Activated B cell treated with CpG ODN at 0.5 μM for 24 hours (primary cell): ENCODE data around the gene TBXAS1. TPM values are rescaled to one million over a fixed set of nuclear protein-coding genes. Genes with fewer than 3 reads are reported as not detected.
"Not testable (repeated sequence)": the region's sequence is repeated elsewhere in the genome, so short reads cannot be mapped to it uniquely, and the experiment has no call there.

Experiments
- ATAC-seq: fragments of 200-7000 bp; cut with Tn5 transposase; one replicate; pipeline ENCODE4 v1.10.0; 2021; ENCODE audit warnings: low read depth, mild to moderate bottlenecking, moderate library complexity
- CTCF ChIA-PET: fragments of 350-600 bp; sonication (Branson Sonifier 250); formaldehyde crosslinking; loops from one replicate; lab custom pipeline; 2021; ENCODE audit warnings: antibody characterized with exemption; lab: Charles Lee
- POLR2A ChIA-PET: fragments of 350-600 bp; sonication (Branson Sonifier 250); formaldehyde crosslinking; loops from one replicate; lab custom pipeline; 2021; ENCODE audit warnings: antibody characterized with exemption; lab: Charles Lee
- DNase-seq: peaks from one replicate; pipeline ENCODE4 v3.0.0; 2022
- H3K27ac Mint-ChIP-seq: one replicate; pipeline ENCODE4 v1.8.0; 2020; ENCODE audit warnings: mixed read lengths
- H3K27me3 Mint-ChIP-seq: one replicate; pipeline ENCODE4 v1.8.0; 2021; ENCODE audit warnings: mixed read lengths
- H3K36me3 Mint-ChIP-seq: one replicate; pipeline ENCODE4 v1.8.0; 2021; ENCODE audit warnings: low read depth, mixed read lengths
- H3K4me1 Mint-ChIP-seq: one replicate; pipeline ENCODE4 v1.8.0; 2021; ENCODE audit warnings: mixed read lengths
- H3K4me3 Mint-ChIP-seq: one replicate; pipeline ENCODE4 v1.8.0; 2020; ENCODE audit warnings: mild to moderate bottlenecking, mixed read lengths
- H3K9me3 Mint-ChIP-seq: one replicate; pipeline ENCODE4 v1.8.0; 2020; ENCODE audit warnings: mixed read lengths
- intact Hi-C: fragments of 100-400 bp; cut with micrococcal nuclease; formaldehyde crosslinking; loops from one replicate; pipeline ENCODE4 v1.15.1; 2024
- total RNA-seq: library from RNA; stranded (reverse); gene quantifications from 2 replicates; pipeline ENCODE4 v1.2.3, GENCODE V29; 2022
- TF ChIP-seq, protein P1 (sequence below): fragments of 200-600 bp; IDR thresholded peaks from one replicate; pipeline ENCODE4 v1.8.0; 2022; ENCODE audit warnings: antibody characterized with exemption, mild to moderate bottlenecking

TBXAS1 gene
- total RNA-seq, 1 donor from 2014 or later: 3.8 TPM

DNA sequence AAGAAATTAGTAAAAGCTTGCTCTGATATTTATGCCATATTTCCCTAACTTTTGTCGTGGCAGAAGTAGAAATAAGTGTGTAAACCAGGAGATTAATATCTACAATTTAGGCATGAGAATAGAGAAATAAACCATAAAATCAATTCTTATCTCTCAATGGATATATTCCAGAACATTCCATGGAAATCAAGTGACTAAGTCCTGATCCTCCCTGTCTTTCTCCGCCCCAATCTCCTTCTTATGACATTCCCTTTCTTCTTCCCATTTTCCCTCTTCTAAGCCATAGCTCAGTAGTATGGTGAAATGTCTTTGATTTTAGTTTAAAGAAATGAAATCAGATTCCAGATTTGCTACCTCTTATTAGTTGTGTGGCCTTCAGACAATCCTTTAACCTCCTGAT, 88.8 kb downstream of the TBXAS1 start:
- ATAC-seq: no peak
- Mint-ChIP-seq H3K36me3 (no peaks in the 10 kb centered on the region), H3K27me3 (no peaks in the 10 kb centered on the region), H3K4me3 (no peak overlapping the region), H3K27ac (peak overlapping the region; percentile 10), H3K9me3 (no peaks in the 10 kb centered on the region), H3K4me1 (peaks cover 26% of the 10 kb centered on the region)
- ChIA-PET POLR2A (no interaction called here), CTCF (interaction anchor here (0.8 to 1.3 kb wide), 2 partner anchors 17 to 23 kb away, joined by 3 read pairs; no protein-coding TSS in a partner anchor)
- no peak for DNase-seq
- TF ChIP-seq, protein P1, sequence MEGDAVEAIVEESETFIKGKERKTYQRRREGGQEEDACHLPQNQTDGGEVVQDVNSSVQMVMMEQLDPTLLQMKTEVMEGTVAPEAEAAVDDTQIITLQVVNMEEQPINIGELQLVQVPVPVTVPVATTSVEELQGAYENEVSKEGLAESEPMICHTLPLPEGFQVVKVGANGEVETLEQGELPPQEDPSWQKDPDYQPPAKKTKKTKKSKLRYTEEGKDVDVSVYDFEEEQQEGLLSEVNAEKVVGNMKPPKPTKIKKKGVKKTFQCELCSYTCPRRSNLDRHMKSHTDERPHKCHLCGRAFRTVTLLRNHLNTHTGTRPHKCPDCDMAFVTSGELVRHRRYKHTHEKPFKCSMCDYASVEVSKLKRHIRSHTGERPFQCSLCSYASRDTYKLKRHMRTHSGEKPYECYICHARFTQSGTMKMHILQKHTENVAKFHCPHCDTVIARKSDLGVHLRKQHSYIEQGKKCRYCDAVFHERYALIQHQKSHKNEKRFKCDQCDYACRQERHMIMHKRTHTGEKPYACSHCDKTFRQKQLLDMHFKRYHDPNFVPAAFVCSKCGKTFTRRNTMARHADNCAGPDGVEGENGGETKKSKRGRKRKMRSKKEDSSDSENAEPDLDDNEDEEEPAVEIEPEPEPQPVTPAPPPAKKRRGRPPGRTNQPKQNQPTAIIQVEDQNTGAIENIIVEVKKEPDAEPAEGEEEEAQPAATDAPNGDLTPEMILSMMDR: no peak
- intact Hi-C loops: loop anchor here (1.0 to 10.0 kb wide), 5 partner anchors 17 to 384 kb away; no protein-coding TSS in a partner anchor

DNA sequence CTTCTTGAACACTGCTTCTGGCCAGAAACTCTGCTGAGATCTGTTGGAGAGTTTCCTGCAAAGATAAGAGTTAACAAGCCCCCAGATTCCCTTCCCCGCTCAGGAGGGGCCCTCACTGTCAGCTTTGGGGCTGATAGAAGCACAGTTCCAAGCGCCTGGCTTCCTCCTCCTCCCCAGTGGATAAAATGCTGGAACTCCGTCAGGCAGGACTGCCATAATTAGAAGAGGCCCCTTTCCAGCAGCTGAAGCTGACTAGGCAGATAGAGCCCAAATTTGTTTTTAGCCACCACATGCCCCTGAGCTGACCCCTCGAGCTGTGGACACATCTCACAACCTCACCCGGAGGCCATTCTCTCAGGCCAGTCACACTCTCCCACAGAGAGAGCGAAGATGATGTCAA, 89.4 kb downstream of the TBXAS1 start:
- CTCF ChIA-PET: interaction anchor here (1.3 kb wide), 1 partner anchor 17 kb away, joined by 3 read pairs; no protein-coding TSS in a partner anchor
- ATAC-seq (no peak), DNase-seq (no peak)
- Mint-ChIP-seq H3K27ac (no peak overlapping the region), H3K27me3 (no peaks in the 10 kb centered on the region), H3K4me1 (peaks cover 26% of the 10 kb centered on the region), H3K9me3 (no peaks in the 10 kb centered on the region), H3K36me3 (no peaks in the 10 kb centered on the region), H3K4me3 (no peak overlapping the region)
- TF ChIP-seq, protein P1: no peak
- POLR2A ChIA-PET: no interaction called here
- intact Hi-C loops: loop anchor here (5.0 to 10.0 kb wide), 2 partner anchors 296 to 384 kb away; no protein-coding TSS in a partner anchor

DNA sequence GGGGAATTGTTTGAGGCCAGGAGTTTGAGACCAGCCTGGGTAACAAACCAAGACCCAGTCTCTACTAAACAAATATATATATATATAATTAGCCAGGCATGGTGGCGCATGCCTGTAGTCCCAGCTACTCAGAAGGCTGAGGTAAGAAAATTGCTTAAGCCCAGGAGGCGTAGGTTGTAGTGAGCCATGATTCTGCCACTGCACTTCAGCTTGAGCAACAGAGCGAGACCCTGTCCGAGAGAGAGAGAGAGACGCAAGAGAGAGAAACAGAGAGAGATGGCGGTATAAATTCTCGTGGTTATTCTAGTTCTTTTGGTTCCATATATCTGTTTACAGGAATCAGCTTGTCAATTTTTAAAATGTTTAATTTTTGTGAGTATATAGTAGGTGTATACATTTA, 94.0 kb downstream of the TBXAS1 start:
- TF ChIP-seq, protein P1: no peak
- POLR2A ChIA-PET: no interaction called here
- Mint-ChIP-seq H3K4me3 (no peak overlapping the region), H3K27ac (no peak overlapping the region), H3K36me3 (no peaks in the 10 kb centered on the region), H3K27me3 (no peaks in the 10 kb centered on the region), H3K4me1 (peaks cover 1% of the 10 kb centered on the region), H3K9me3 (no peaks in the 10 kb centered on the region)
- DNase-seq (no peak), ATAC-seq (no peak)
- intact Hi-C loops: no loop called here
- CTCF ChIA-PET: no interaction called here

DNA sequence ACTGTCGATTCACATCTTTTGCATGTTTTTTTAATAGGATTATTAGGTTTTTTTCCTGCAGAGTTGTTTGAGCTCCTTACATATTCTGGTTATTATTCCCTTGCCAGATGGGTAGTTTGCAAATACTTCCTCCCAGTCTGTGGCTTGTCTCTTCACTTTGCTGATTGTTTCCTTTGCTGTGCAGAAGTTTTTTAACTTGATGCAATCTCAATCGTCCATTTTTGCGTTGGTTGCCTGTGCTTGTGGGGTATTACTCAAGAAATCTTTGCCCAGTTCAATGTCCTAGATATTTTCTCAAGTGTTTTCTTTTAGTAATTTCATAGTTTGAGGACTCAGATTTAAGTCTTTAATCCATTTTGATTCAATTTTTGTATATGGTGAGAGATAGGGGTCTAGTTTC, 95.4 kb downstream of the TBXAS1 start:
- Mint-ChIP-seq H3K36me3 (no peaks in the 10 kb centered on the region), H3K9me3 (no peaks in the 10 kb centered on the region), H3K4me3 (no peak overlapping the region), H3K27ac (no peak overlapping the region), H3K4me1 (no peaks in the 10 kb centered on the region), H3K27me3 (peaks cover 3% of the 10 kb centered on the region)
- TF ChIP-seq, protein P1: no peak
- ATAC-seq (no peak), DNase-seq (no peak)
- ChIA-PET CTCF (no interaction called here), POLR2A (no interaction called here)
- intact Hi-C loops: no loop called here

DNA sequence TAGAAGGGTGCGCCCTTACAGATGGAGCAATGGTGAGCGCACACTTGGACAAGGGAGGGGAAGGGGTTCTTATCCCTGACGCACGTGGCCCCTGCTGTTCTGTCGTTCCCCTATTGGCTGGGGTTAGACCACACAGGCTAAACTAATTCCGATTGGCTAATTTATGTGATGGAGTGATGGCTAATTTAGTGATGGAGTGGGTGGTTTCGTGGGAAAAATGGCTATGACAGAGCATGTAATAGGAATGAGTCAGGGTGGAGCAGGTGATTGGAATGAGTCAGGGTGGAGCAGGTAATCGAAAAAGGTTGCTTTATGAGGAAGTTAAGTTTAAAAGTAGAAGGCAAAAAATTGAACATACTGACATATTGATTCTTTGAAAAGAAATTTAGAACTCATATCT, 100.2 kb downstream of the TBXAS1 start:
- H3K36me3 Mint-ChIP-seq, H3K9me3 Mint-ChIP-seq, intact Hi-C loops, CTCF ChIA-PET, H3K27me3 Mint-ChIP-seq, DNase-seq, ATAC-seq, POLR2A ChIA-PET, H3K4me1 Mint-ChIP-seq, H3K4me3 Mint-ChIP-seq, H3K27ac Mint-ChIP-seq: not testable (repeated sequence)
